Tibial nerve (tissue), 4 donors: Measurements from ENCODE around the gene ANAPC4. TPM values are rescaled to one million over a fixed set of nuclear protein-coding genes. Genes with fewer than 3 reads are reported as not detected.

Experiments used
- DNase-seq, 2 donors: peaks; one replicate each; pipeline ENCODE4 v3.0.0-alpha.2; 2019; ENCODE audit warnings: low spot score in 2 of 2
- H3K27ac ChIP-seq, 4 donors: fragments of 200-600 bp; sonication (generic) in 3 of 4; one replicate each; pipeline ENCODE4 v1.5.1; 2017 to 2019; ENCODE audit warnings: mild to moderate bottlenecking in 1 of 4
- H3K27me3 ChIP-seq, 2 donors: fragments of 200-600 bp; sonication (generic) in 1 of 2; one replicate each; pipeline versions ENCODE4 v1.5.1 to v1.6.0; 2017 to 2019
- H3K36me3 ChIP-seq, 3 donors: fragments of 200-600 bp; sonication (generic); one replicate each; pipeline ENCODE4 v1.5.1; 2018 to 2019
- H3K4me1 ChIP-seq, 4 donors: fragments of 200-600 bp; sonication (generic) in 3 of 4; one replicate each; pipeline ENCODE4 v1.5.1; 2017 to 2019
- H3K4me3 ChIP-seq, 4 donors: fragments of 200-600 bp; sonication (generic) in 3 of 4; one replicate each; pipeline ENCODE4 v1.5.1; 2017 to 2019; ENCODE audit warnings: mild to moderate bottlenecking in 1 of 4, moderate library complexity in 1 of 4
- H3K9me3 ChIP-seq, 4 donors: fragments of 200-600 bp; sonication (generic) in 3 of 4; one replicate each; pipeline ENCODE4 v1.5.1; 2017 to 2019
- CTCF ChIP-seq, 5 experiments: fragments of 200-600 bp in 3 of 5; fragments of 450-650 bp in 2 of 5; sonication (generic) in 3 of 5; IDR thresholded peaks; one replicate each; pipeline ENCODE4 v1.5.1; 2016 to 2019; ENCODE audit warnings: antibody characterized with exemption in 5 of 5, mild to moderate bottlenecking in 3 of 5, moderate library complexity in 2 of 5
- EP300 ChIP-seq, 2 donors: sonication (generic); formaldehyde crosslinking; IDR thresholded peaks; one replicate each; pipeline ENCODE4 v1.6.1; 2017; ENCODE audit warnings: antibody characterized with exemption in 2 of 2, mild to moderate bottlenecking in 1 of 2
- POLR2A ChIP-seq, 2 donors: fragments of 450-650 bp; IDR thresholded peaks; one replicate each; pipeline ENCODE4 v1.6.1; 2017; ENCODE audit warnings: antibody characterized with exemption in 2 of 2, mild to moderate bottlenecking in 2 of 2, moderate library complexity in 2 of 2
- WGBS, 2 donors: methylation state at CpG; one replicate each; pipeline ENCODE4 v1.1.5; 2018; 5-methylcytosine and 5-hydroxymethylcytosine counted together
- total RNA-seq, 4 donors: library from RNA; depleted of rRNA; stranded (reverse); fragments of >200 nt; gene quantifications; one replicate each; pipeline ENCODE4 v1.1.0, GENCODE V29; 2016

The ANAPC4 gene
- total RNA-seq, 4 donors from 2014 or later = 31.4 to 49.0 (median 37.1) TPM

- H3K27me3 ChIP-seq = no peaks in the 10 kb centered on the region
- no peak for DNase-seq
- TF ChIP-seq CTCF (IDR thresholded peaks at IDR 0.05) (no peak), EP300 (IDR thresholded peaks at IDR 0.05) (no peak), POLR2A (IDR thresholded peaks at IDR 0.05) (no peak)
- no peaks in the 10 kb centered on the region for H3K4me1 ChIP-seq
- H3K27ac ChIP-seq = no peak overlapping the region
- no peaks in the 10 kb centered on the region for H3K36me3 ChIP-seq
- H3K9me3 ChIP-seq = no peaks in the 10 kb centered on the region
- WGBS, 2 donors = 86 to 87% methylated on average over 1 of the region's 1 CpG
- H3K4me3 ChIP-seq = no peak overlapping the region
Measured at GRCh38 chr4:25454476-25454875, 77.4 kb downstream of the ANAPC4 start.

- H3K9me3 ChIP-seq = no peaks in the 10 kb centered on the region
- H3K27ac ChIP-seq = no peak overlapping the region
- no peak overlapping the region for H3K4me3 ChIP-seq
- no peak for TF ChIP-seq CTCF (IDR thresholded peaks at IDR 0.05)
- TF ChIP-seq EP300 (IDR thresholded peaks at IDR 0.05) = no peak
- TF ChIP-seq POLR2A (IDR thresholded peaks at IDR 0.05) = no peak
- 84 to 87% methylated on average over 3 of the region's 3 CpGs for WGBS, 2 donors
- no peaks in the 10 kb centered on the region for H3K27me3 ChIP-seq
- H3K36me3 ChIP-seq = no peaks in the 10 kb centered on the region
- no peaks in the 10 kb centered on the region for H3K4me1 ChIP-seq
- DNase-seq = no peak
Measured at GRCh38 chr4:25457053-25457715, 80.1 kb downstream of the ANAPC4 start.

GRCh38 chr4:25466966-25467697 is 90.1 kb downstream of the ANAPC4 start:
- no peak overlapping the region for H3K4me3 ChIP-seq
- no peak for TF ChIP-seq EP300 (IDR thresholded peaks at IDR 0.05)
- no peak for TF ChIP-seq CTCF (IDR thresholded peaks at IDR 0.05)
- no peak for TF ChIP-seq POLR2A (IDR thresholded peaks at IDR 0.05)
- no peaks in the 10 kb centered on the region for H3K27me3 ChIP-seq
- no peaks in the 10 kb centered on the region for H3K36me3 ChIP-seq
- peaks cover 0 to 8% (median 0%) of the 10 kb centered on the region in 4 donors for H3K9me3 ChIP-seq
- DNase-seq = no peak
- H3K27ac ChIP-seq = no peak overlapping the region
- 70 to 76% methylated on average over 11 of the region's 11 CpGs for WGBS, 2 donors
- no peaks in the 10 kb centered on the region for H3K4me1 ChIP-seq

- Histone ChIP-seq H3K4me3 (no peak overlapping the region), H3K36me3 (no peaks in the 10 kb centered on the region), H3K9me3 (peaks cover 0 to 13% (median 0%) of the 10 kb centered on the region in 4 donors), H3K27me3 (no peaks in the 10 kb centered on the region), H3K27ac (no peak overlapping the region), H3K4me1 (no peaks in the 10 kb centered on the region)
- WGBS, 2 donors = 76 to 78% methylated on average over 5 of the region's 5 CpGs
- no peak for DNase-seq
- TF ChIP-seq CTCF (IDR thresholded peaks at IDR 0.05) (no peak), POLR2A (IDR thresholded peaks at IDR 0.05) (no peak), EP300 (IDR thresholded peaks at IDR 0.05) (no peak)
Measured at GRCh38 chr4:25467843-25468242, 90.8 kb downstream of the ANAPC4 start.

Other genes starting within 250 kb of the ANAPC4 start
- 10 to 100 TPM in 2 of 4 donors, 1 to 10 TPM in 2; 6.6 to 19.2 (median 9.0) TPM for gene SEPSECS, start 216.8 kb upstream of the ANAPC4 start, total RNA-seq
- gene PI4K2B, start 143.2 kb upstream of the ANAPC4 start, total RNA-seq = 10 to 100 TPM; 11.1 to 22.8 (median 14.6) TPM
- gene ZCCHC4, start 64.5 kb upstream of the ANAPC4 start, total RNA-seq = 10 to 100 TPM; 20.1 to 26.0 (median 21.6) TPM